Cerebellar nuclear complex (tissue), 1 donor: ENCODE measurements around the gene ZMYND15.

Experiments
- DNase-seq, 2 experiments: peaks; one replicate each; lab custom pipeline; 2025; lab: John Stamatoyannopoulos, UW

The ZMYND15 gene

DNA sequence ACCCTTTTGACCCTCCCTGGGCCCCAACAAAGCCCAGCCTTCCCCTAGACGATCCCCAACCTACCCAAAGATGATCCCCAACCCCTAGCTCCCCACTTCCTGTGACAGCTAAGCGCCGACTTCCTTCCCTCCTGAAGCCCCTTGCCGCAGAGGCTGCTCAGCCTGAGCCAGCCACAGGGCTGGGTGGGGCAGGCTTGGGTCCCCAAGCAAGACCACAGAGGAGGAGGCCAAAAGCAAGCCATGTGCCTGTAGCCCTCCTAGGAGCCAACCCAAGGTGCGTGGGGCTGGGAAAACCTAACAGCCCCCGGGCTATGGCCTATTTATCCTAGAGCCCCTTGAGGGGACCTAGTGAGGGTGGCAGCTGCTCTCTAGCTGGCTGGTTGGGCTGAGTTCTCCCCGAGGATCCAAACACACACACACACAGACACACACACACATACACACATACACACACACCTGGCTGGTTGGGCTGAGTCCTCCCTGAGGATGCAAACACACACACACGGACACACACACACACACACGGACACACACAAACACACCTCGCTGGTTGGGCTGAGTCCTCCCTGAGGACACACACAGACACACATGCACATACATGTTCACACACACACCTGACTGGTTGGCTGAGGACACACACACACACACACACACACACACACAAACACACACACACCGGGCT lies 24.4 kb upstream of the ZMYND15 start:
- no peak for DNase-seq

- DNase-seq, result no peak
Measured at GRCh38 chr17:4716081-4716480, 23.6 kb upstream of the ZMYND15 start.

GRCh38 chr17:4717791-4718190 lies 21.8 kb upstream of the ZMYND15 start:
- DNase-seq, result no peak

GRCh38 chr17:4718276-4718675 lies 21.4 kb upstream of the ZMYND15 start:
- DNase-seq, result no peak

GRCh38 chr17:4719146-4719545 lies 20.5 kb upstream of the ZMYND15 start:
- no peak for DNase-seq

- DNase-seq, result no peak
Measured at GRCh38 chr17:4719684-4720221, 19.9 kb upstream of the ZMYND15 start.

- no peak for DNase-seq
Measured at GRCh38 chr17:4720787-4721186, 18.8 kb upstream of the ZMYND15 start.

DNA sequence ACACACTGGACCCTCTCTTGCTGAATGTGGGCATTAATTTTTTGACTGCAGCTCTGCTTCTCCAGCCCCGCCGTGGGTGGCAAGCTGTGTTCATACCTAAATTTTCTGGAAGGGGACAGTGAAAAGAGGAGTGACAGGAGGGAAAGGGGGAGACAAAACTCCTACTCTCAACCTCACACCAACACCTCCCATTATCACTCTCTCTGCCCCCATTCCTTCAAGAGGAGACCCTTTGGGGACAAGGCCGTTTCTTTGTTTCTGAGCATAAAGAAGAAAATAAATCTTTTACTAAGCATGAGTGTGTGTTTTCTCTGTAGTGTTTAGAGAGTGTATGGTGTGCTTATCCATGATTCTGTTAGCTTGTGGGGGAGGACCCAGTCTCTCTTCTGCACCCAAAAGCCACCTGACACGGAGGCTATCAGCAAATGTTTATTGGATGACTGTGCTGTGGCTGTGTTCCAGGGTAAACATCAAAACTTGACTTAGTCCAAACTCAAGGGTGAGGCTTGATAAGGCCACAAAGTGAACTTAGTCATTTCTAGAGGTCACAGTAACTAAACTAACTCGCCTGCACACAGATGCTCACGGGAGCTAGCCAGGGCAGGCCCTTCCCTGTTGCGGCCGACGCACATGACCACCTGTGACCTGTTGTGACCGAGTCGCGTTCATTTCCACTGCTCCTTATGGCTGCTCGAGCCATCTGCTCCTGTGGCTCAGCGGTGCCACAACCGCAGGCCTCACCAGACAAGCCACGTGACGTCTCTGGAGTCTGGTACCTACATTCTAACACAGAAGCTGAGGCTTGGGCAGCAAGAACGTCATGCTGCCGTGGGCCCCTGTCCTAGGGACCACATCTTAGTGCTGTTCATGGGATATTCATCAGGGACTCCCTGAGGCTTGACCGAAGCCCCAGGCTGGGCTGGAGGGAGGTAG lies 18.2 kb upstream of the ZMYND15 start:
- DNase-seq, result no peak

DNA sequence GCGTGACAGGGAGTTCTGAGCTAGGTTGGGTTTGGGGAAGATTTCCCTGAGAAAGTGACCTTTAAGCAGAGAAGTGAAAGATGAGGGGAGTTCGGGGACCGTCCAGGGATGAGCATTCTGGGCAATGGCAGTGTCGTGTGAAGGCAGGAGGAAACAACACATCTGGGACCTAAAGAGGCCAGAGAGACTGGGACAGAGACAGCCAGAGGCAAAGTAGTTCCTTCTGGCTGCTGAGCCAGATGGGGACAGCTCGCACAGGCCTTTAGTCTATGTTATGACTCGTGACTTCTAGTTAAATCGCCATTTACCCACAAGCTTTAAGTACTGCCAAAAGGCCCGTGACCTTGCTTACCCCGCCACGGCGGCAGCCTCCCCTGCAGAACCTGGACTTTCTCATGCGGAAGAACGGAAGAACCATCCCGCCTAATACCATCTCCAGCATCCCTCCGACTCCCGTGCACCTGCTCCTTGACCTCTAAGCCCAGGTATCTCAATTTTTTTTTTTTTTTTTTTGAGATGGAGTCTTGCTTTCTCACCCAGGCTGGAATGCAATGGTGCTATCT lies 16.9 kb upstream of the ZMYND15 start:
- DNase-seq, result no peak

DNA sequence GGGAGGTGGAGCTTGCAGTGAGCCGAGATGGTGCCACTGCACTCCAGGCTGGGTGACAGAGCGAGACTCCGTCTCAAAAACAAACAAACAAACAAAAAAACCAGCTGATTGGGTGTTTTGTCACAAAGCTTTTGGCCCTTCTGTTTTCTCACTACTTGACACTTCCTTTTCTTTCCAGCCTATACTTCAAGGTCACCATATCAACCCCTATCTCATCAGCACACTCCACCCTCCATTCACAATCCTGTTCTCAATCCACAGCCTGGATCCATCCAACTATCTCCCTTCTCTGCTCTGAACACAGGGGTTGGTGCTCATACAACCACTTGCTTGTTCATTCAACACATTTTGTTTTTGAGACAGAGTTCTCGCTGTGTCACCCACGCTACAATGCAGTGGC lies 15.0 kb upstream of the ZMYND15 start:
- DNase-seq, result no peak

GRCh38 chr17:4725646-4726310 lies 13.9 kb upstream of the ZMYND15 start:
- no peak for DNase-seq

DNA sequence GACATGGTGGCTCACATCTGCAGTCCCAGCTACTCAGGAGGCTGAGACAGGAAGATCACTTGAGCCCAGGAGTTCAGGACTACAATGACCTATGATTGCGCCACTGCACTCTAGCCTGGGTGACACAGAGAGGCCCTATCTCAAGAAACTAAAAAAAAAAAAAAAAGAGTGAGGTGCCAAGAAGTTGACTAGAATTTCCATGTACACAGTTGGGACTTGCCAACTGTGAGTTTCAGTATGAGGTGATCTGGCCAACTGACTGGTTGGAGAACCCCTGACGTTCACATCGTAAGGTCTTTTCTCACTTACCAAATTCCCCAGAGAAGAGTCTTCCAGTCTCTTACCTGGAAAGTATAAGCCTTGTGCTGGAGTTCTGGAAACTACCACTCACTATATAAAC lies 11.5 kb upstream of the ZMYND15 start:
- DNase-seq, result no peak

DNA sequence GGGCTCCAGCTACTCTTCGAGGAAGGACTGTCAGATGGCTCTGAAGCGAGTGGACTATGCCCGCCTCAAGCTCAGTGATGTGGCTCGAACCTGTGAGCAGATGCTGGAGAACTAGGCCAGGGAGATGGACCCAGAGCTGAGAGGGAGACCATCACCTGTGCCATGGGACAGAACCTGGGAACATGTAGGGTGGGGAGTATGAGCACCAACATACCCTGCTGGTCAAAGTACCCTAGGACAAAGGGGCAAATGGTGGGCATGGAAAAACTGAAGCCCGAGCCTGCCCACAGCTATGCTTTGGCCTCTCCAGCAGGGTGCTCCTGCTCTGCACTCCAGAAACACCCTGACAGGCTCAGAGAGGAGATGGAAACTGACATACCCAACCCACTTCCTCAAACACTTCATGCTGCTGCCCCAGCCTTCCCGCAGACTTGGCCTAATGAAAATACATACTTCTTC lies 6.5 kb upstream of the ZMYND15 start:
- DNase-seq, result no peak

- no peak for DNase-seq
Measured at GRCh38 chr17:4734857-4735475, 4.7 kb upstream of the ZMYND15 start.

DNA sequence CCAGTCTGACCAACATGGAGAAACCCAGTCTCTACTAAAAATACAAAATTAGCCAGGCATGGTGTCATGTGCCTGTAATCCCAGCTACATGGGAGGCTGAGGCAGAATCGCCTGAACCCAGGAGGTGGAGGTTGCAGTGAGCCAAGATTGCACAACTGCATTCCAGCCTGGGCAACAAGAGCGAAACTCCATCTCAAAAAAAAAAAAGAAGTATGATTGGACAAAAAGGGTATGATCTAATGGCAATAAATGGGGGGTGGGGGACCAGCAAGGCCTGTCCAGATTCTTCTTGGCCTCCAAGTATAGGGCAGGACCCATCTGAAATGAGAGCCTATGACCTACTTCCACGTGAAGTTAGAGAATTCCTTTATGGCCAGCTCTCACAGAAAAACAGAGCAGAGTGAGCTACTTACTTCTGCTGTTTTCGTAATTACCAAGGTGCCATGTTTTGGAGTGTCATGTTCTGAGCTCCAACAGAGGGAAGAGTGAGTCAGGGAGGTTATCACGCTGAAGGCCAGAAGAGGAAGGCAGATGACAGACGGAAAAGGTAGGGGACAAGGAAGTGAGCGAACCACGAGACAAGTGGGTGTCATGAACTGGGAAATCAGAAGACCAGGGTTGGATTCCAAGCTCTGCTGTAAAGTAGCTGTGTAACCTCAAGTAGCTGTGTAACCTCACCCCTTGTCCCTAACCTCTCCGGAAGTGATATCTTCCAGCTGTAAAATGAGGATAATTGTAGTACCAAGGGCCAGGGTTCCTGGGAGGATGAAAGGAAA lies 3.6 kb upstream of the ZMYND15 start:
- DNase-seq, result no peak

GRCh38 chr17:4738136-4739121 lies 1.2 kb upstream of the ZMYND15 start:
- DNase-seq, result no peak

- DNase-seq, result no peak
Measured at GRCh38 chr17:4740025-4740351, 355 bp downstream of the ZMYND15 start.

DNA sequence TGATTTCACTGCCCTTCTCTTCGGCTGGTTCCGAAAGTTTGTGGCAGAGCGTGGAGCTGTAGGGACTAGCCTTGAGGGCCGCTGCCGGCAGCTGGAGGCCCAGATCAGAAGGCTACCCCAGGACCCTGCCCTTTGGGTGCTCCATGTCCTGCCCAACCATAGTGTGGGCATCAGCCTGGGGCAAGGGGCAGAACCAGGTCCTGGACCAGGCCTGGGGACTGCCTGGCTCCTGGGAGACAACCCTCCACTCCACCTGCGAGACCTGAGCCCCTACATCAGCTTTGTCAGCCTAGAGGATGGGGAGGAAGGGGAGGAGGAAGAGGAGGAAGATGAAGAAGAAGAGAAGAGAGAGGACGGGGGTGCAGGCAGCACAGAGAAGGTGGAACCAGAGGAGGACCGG lies 951 bp downstream of the ZMYND15 start:
- DNase-seq, result no peak

GRCh38 chr17:4741544-4741943 lies 1.9 kb downstream of the ZMYND15 start:
- no peak for DNase-seq

DNA sequence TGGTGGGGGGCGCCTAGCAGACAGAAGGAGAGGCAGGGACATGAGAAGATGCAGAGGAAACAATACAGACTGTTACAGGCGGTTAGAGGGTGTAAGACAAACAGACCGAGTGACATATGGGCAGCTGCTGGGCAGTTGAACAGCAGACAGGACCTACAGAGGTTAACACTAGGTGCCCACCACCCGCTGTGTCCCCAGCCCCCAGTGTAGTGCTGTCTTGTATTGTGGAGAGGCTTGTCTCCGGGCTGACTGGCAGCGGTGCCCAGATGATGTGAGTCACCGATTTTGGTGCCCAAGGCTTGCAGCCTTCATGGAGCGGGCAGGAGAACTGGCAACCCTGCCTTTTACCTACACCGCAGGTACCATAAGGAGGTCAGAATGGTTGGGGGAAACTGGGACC lies 2.5 kb downstream of the ZMYND15 start:
- DNase-seq, result no peak
